Activated naive CD8-positive, alpha-beta T cell treated with anti-CD3 and anti-CD28 coated beads, Interleukin-2, amount 50 U/mL, for 24 hours (primary cell): Measurements from ENCODE around the gene ABI1.

Source experiments
- ATAC-seq: fragments of 150-1000 bp; cut with Tn5 transposase; one replicate; pipeline ENCODE4 v1.10.0; 2021
- DNase-seq: peaks from one replicate; pipeline ENCODE4 v3.0.0; 2021
- H3K27ac Mint-ChIP-seq: one replicate; pipeline ENCODE4 v1.8.0; 2021; ENCODE audit warnings: mild to moderate bottlenecking, mixed read lengths
- H3K27me3 Mint-ChIP-seq: one replicate; pipeline ENCODE4 v1.8.0; 2021; ENCODE audit warnings: mixed read lengths
- H3K36me3 Mint-ChIP-seq: one replicate; pipeline ENCODE4 v1.8.0; 2021; ENCODE audit warnings: low read depth, mixed read lengths
- H3K4me1 Mint-ChIP-seq: one replicate; pipeline ENCODE4 v1.8.0; 2021; ENCODE audit warnings: mixed read lengths
- H3K4me3 Mint-ChIP-seq: one replicate; pipeline ENCODE4 v1.8.0; 2021; ENCODE audit warnings: mild to moderate bottlenecking, moderate library complexity, mixed read lengths
- H3K9me3 Mint-ChIP-seq: one replicate; pipeline ENCODE4 v1.8.0; 2021; ENCODE audit warnings: mixed read lengths

The ABI1 gene

GRCh38 chr10:26832960-26833359 is 27.8 kb downstream of the ABI1 start:
- H3K36me3 Mint-ChIP-seq: peaks cover 24% of the 10 kb centered on the region
- ATAC-seq: no peak
- H3K9me3 Mint-ChIP-seq: peaks cover 10% of the 10 kb centered on the region
- no peaks in the 10 kb centered on the region for H3K27me3 Mint-ChIP-seq
- no peak overlapping the region for H3K4me3 Mint-ChIP-seq
- peaks cover 55% of the 10 kb centered on the region for H3K4me1 Mint-ChIP-seq
- no peak for DNase-seq
- no peak overlapping the region for H3K27ac Mint-ChIP-seq

DNA sequence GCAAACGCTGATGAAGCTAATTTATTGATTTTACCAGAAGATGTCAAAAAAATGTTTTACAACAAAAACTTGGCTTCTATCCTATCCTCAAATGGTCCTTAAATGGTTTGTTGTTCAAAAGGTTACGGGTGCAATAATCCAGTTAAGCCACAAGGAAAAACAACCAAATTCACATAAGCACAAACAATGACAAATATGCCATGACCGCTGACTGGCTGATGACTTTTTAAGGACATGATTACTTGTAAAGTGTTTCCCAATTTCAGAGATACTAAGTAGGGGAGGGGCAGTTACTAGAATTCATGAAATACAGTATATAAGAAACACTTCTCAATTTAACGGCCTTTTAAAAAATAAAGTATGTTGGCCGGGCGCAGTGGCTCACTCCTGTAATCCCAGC is 28.8 kb downstream of the ABI1 start:
- no peak overlapping the region for H3K4me3 Mint-ChIP-seq

DNA sequence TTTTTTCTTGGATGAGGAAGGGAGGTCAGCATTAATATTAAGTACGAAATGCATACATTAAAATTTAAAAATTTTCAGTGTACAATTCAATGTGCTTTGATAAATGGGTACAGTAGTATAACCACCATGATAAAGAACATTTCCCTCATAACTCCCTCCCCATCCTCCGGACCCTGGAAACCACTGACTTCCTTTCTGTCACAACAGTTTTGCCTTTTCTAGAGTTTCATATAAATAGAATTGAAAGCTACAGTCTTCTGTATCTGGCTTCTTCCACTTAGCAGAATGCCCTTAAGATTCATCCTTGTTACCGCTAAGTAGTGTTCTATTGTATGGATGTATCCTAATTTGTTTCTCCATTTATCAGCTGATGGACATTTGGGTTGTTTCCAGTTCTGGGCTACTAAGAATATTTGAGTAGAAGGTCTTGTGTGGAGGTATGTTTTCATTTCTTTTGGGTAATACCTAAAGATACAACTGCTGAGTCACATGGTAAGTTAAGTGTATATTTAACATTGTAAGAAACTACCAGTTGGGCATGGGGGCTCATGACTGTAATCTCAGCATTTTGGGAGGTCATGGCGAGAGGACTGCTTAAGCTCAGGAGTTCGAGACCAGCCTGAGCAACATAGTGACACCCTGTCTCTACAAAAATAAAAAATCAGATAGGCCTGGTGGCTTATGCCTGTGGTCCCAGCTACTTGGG is 30.8 kb downstream of the ABI1 start:
- ATAC-seq (no peak), DNase-seq (no peak)
- Mint-ChIP-seq H3K27ac (peak overlapping the region; percentile 21), H3K27me3 (no peaks in the 10 kb centered on the region), H3K36me3 (peaks cover 13% of the 10 kb centered on the region), H3K4me3 (no peak overlapping the region), H3K9me3 (peaks cover 10% of the 10 kb centered on the region), H3K4me1 (peaks cover 60% of the 10 kb centered on the region)

More for the DNA sequence above, 28.8 kb downstream of the ABI1 start:
- Mint-ChIP-seq H3K27me3 (no peaks in the 10 kb centered on the region), H3K36me3 (peaks cover 24% of the 10 kb centered on the region), H3K27ac (no peak overlapping the region), H3K4me1 (peaks cover 60% of the 10 kb centered on the region), H3K9me3 (peaks cover 10% of the 10 kb centered on the region)
- no peak for ATAC-seq
- DNase-seq: no peak

GRCh38 chr10:26824015-26824690 is 36.6 kb downstream of the ABI1 start:
- Mint-ChIP-seq H3K4me3 (no peak overlapping the region), H3K4me1 (peaks cover 58% of the 10 kb centered on the region), H3K27ac (no peak overlapping the region), H3K9me3 (no peaks in the 10 kb centered on the region), H3K36me3 (peaks cover 20% of the 10 kb centered on the region), H3K27me3 (no peaks in the 10 kb centered on the region)
- DNase-seq: no peak
- no peak for ATAC-seq

DNA sequence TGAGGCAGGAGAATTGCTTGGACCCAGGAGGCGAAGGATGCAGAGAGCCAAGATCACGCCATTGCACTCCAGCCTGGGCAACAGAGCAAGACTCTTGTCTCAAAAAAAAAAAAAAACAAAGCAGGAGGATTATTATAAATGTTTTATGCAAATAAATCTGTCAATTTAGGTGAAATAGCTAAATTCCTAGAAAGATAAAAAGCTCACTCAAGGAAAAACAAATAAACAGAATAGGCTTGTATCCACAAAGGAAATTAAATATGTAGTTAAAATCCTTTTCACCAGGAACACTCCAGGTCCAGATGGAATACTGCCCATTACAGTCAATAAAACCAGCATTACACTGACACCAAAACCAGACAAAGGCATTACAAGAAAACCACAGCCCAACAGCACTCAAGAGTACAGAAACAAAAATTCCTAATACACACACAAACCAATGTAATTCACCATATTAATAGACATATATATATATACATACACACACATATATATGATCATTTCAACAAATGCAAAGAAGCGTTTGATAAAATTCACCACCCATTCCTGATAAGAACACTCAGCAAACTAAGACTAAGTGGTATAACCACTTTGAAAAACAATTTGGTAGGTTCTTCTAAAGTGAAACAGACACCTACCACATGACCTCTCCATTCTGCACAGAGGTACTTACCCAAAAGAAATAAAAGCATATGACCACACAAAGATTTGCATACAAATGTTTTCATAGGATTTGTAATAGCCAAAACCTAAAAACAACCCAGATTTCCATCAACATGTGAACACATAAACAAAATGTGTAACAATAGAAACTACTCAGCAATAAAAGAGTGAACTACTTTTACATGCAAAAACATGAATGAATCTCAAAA is 38.8 kb downstream of the ABI1 start:
- DNase-seq: no peak
- no peak overlapping the region for H3K27ac Mint-ChIP-seq
- no peaks in the 10 kb centered on the region for H3K9me3 Mint-ChIP-seq
- H3K27me3 Mint-ChIP-seq: no peaks in the 10 kb centered on the region
- H3K4me1 Mint-ChIP-seq: peaks cover 50% of the 10 kb centered on the region
- H3K36me3 Mint-ChIP-seq: peaks cover 28% of the 10 kb centered on the region
- no peak overlapping the region for H3K4me3 Mint-ChIP-seq
- ATAC-seq: no peak

DNA sequence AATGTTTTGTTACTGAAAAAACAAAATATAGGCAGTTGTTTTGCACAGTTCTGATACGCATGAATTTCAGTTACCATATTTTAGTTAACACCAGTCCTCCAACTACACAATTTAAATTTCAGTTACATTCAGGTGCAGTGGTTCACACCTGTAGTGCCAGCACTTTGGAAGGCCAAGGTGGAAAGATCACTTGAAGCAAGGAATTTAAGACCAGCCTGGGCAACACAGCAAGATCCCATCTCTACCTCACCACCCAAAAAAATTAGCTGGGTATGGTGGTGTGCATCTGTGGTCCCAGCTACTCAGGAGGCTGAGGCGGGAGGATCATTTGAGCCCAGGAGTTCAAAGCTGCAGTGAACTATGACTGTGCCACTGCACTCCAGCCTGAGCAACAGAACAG is 45.3 kb downstream of the ABI1 start:
- DNase-seq (no peak), ATAC-seq (no peak)
- H3K36me3 Mint-ChIP-seq: peaks cover 17% of the 10 kb centered on the region
- no peaks in the 10 kb centered on the region for H3K27me3 Mint-ChIP-seq
- H3K27ac Mint-ChIP-seq: no peak overlapping the region
- H3K4me1 Mint-ChIP-seq: peaks cover 45% of the 10 kb centered on the region
- H3K9me3 Mint-ChIP-seq: no peaks in the 10 kb centered on the region
- no peak overlapping the region for H3K4me3 Mint-ChIP-seq

GRCh38 chr10:26810435-26811026 is 50.2 kb downstream of the ABI1 start:
- ATAC-seq (no peak), DNase-seq (no peak)
- peaks cover 2% of the 10 kb centered on the region for H3K36me3 Mint-ChIP-seq
- H3K9me3 Mint-ChIP-seq: no peaks in the 10 kb centered on the region
- H3K27me3 Mint-ChIP-seq: no peaks in the 10 kb centered on the region
- H3K4me1 Mint-ChIP-seq: peaks cover 47% of the 10 kb centered on the region
- no peak overlapping the region for H3K4me3 Mint-ChIP-seq
- no peak overlapping the region for H3K27ac Mint-ChIP-seq

- peaks cover 52% of the 10 kb centered on the region for H3K4me1 Mint-ChIP-seq
- DNase-seq (no peak), ATAC-seq (no peak)
- no peak overlapping the region for H3K27ac Mint-ChIP-seq
- no peaks in the 10 kb centered on the region for H3K27me3 Mint-ChIP-seq
- no peaks in the 10 kb centered on the region for H3K9me3 Mint-ChIP-seq
- no peak overlapping the region for H3K4me3 Mint-ChIP-seq
- H3K36me3 Mint-ChIP-seq: peaks cover 2% of the 10 kb centered on the region
Measured at GRCh38 chr10:26809973-26810372, 50.8 kb downstream of the ABI1 start.

DNA sequence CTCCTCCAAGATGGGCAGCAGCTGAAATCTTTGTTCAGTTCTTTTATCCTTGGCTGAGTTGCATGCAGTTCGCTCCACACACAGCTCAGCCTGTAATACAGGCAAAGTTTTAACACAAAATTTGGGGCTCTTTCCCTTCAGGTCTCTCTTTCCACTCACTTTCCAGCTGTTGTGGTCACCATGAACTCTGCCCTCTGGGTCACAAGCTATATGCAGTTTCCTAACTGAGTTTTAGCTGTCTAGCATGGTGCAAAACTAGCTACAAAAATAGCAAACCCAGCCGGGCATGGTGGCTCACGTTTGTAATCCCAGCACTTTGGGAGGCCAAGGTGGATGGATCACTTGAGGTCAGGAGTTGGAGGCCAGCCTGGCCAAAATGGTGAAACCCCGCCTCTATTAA is 53.2 kb downstream of the ABI1 start:
- Mint-ChIP-seq H3K27ac (no peak overlapping the region), H3K36me3 (peaks cover 2% of the 10 kb centered on the region), H3K27me3 (no peaks in the 10 kb centered on the region), H3K4me3 (no peak overlapping the region), H3K4me1 (peaks cover 60% of the 10 kb centered on the region), H3K9me3 (no peaks in the 10 kb centered on the region)
- no peak for DNase-seq
- no peak for ATAC-seq

DNA sequence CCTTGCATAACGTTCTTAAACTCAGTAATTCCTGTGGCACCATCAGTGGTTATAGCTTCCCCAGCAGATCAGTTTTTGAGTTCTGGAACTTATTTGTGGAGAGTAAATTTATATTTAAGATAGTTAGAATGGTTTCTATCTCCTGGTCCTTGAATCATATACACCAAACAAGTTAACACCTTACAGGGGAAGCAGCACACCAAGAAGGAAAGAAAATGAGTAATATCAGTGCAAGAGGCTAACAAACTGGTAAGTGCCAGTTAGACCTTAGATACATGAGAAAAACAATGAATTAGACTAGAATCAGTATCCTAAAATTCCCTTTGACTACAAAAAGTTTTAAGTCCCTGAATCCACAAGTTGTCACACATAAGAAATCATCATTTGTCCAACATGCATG is 54.2 kb downstream of the ABI1 start:
- DNase-seq (no peak), ATAC-seq (peak; percentile 48)
- no peaks in the 10 kb centered on the region for H3K27me3 Mint-ChIP-seq
- no peak overlapping the region for H3K4me3 Mint-ChIP-seq
- H3K36me3 Mint-ChIP-seq: peaks cover 2% of the 10 kb centered on the region
- H3K4me1 Mint-ChIP-seq: peaks cover 61% of the 10 kb centered on the region
- no peaks in the 10 kb centered on the region for H3K9me3 Mint-ChIP-seq
- no peak overlapping the region for H3K27ac Mint-ChIP-seq

DNA sequence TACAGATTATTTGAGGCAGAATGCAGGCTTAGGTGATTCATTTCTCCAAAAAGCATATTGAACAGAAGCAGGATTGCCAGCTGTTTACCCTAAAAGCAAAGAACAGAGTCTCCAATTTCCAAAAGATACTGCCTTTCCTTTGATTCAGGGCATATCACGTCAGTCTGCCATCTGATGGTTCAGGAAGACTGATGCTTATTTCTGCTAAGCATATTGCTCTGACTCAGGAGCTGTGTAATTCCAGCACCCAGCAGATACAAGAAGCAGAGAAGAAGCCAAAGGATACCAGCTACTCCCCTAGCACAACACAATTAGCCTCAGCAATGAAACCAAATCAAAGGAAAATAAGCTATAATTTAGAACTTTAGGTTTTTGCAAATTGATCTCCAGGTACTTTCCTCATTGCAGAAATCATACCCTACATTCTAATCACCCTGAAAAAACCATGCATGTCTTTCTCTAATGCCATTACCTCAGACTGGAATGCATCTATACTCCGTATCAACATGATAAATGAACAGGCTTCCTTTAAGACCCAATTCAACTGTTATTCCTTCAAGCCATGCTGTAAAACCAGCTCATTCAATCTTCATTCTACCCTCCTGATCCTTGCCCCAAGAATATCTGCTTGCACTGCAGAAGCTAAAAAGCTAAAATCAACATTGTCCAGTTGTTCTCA is 55.1 kb downstream of the ABI1 start:
- Mint-ChIP-seq H3K27ac (no peak overlapping the region), H3K4me1 (peaks cover 67% of the 10 kb centered on the region), H3K36me3 (peaks cover 5% of the 10 kb centered on the region), H3K9me3 (no peaks in the 10 kb centered on the region), H3K27me3 (no peaks in the 10 kb centered on the region), H3K4me3 (no peak overlapping the region)
- no peak for DNase-seq
- ATAC-seq: no peak

GRCh38 chr10:26804418-26805393 is 56.1 kb downstream of the ABI1 start:
- no peaks in the 10 kb centered on the region for H3K9me3 Mint-ChIP-seq
- H3K36me3 Mint-ChIP-seq: peaks cover 6% of the 10 kb centered on the region
- ATAC-seq (peak; percentile 44), DNase-seq (no peak)
- peaks cover 74% of the 10 kb centered on the region for H3K4me1 Mint-ChIP-seq
- H3K27me3 Mint-ChIP-seq: no peaks in the 10 kb centered on the region
- H3K27ac Mint-ChIP-seq: peak overlapping the region; percentile 78
- no peak overlapping the region for H3K4me3 Mint-ChIP-seq

DNA sequence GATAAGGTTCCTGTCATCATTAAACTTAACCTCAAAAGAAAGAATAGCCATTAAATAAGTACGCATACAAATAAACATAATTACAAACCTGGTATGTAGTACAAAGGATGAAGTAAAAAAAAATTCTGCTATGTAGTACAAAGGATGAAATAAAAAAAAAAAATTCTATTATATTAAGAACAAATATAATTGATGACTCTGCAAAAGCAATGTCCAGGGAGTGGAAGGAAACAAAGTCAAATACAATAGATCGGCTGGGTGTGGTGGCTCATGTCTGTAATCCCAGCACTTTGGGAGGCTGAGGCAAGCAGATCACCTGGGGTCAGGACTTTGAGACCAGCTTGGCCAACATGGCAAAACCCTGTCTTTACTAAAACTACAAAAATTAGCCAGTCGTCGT is 56.9 kb downstream of the ABI1 start:
- H3K27ac Mint-ChIP-seq: no peak overlapping the region
- peaks cover 76% of the 10 kb centered on the region for H3K4me1 Mint-ChIP-seq
- no peaks in the 10 kb centered on the region for H3K27me3 Mint-ChIP-seq

More for the DNA sequence above, 56.9 kb downstream of the ABI1 start:
- H3K4me3 Mint-ChIP-seq: no peak overlapping the region
- ATAC-seq: no peak
- peaks cover 3% of the 10 kb centered on the region for H3K36me3 Mint-ChIP-seq
- no peaks in the 10 kb centered on the region for H3K9me3 Mint-ChIP-seq
- DNase-seq: no peak
